Stimulated activated CD4-positive, alpha-beta T cell treated with anti-CD3 and anti-CD28 coated beads, TNF-alpha, amount 100 ng/mL, for 24 hours (primary cell): ENCODE measurements around the gene PRKG1.
"Not testable (repeated sequence)": the region's sequence is repeated elsewhere in the genome, so short reads cannot be mapped to it uniquely, and the experiment has no call there.

Experiments used
- DNase-seq, 3 experiments: peaks; one replicate each; pipeline ENCODE4 v3.0.0-alpha.2; 2020; ENCODE audit warnings: low read depth in 3 of 3

The PRKG1 gene

GRCh38 chr10:51321300-51321699, 247.0 kb downstream of the PRKG1 start:
- DNase-seq, result no peak

GRCh38 chr10:51321980-51322379, 247.7 kb downstream of the PRKG1 start:
- no peak for DNase-seq

GRCh38 chr10:51325649-51326048, 251.4 kb downstream of the PRKG1 start:
- DNase-seq, result no peak

GRCh38 chr10:51326174-51326573, 251.9 kb downstream of the PRKG1 start:
- DNase-seq, result no peak

- DNase-seq, result no peak
These were observed 253.1 kb downstream of the PRKG1 start for GRCh38 chr10:51327432-51327831.

GRCh38 chr10:51340366-51340765, 266.1 kb downstream of the PRKG1 start:
- no peak for DNase-seq

- no peak for DNase-seq
These were observed 266.7 kb downstream of the PRKG1 start for GRCh38 chr10:51340845-51341610.

GRCh38 chr10:51341745-51342144, 267.5 kb downstream of the PRKG1 start:
- not testable (repeated sequence) for DNase-seq

- DNase-seq, result no peak
These were observed 268.1 kb downstream of the PRKG1 start for GRCh38 chr10:51342381-51342780.

GRCh38 chr10:51343391-51343790, 269.1 kb downstream of the PRKG1 start:
- DNase-seq, result no peak

- no peak for DNase-seq
These were observed 270.1 kb downstream of the PRKG1 start for GRCh38 chr10:51344371-51344770.

- DNase-seq, result no peak
These were observed 274.3 kb downstream of the PRKG1 start for GRCh38 chr10:51348622-51349021.

GRCh38 chr10:51357170-51357569, 282.9 kb downstream of the PRKG1 start:
- DNase-seq, result no peak

- no peak for DNase-seq
These were observed 283.9 kb downstream of the PRKG1 start for GRCh38 chr10:51358227-51358626.

GRCh38 chr10:51363415-51363814, 289.1 kb downstream of the PRKG1 start:
- DNase-seq, result no peak

- DNase-seq, result no peak
These were observed 290.4 kb downstream of the PRKG1 start for GRCh38 chr10:51364674-51365073.

- no peak for DNase-seq
These were observed 291.8 kb downstream of the PRKG1 start for GRCh38 chr10:51366044-51366443.

GRCh38 chr10:51367127-51367526, 292.8 kb downstream of the PRKG1 start:
- no peak for DNase-seq

- no peak for DNase-seq
These were observed 293.4 kb downstream of the PRKG1 start for GRCh38 chr10:51367694-51368093.

- DNase-seq, result no peak
These were observed 294.7 kb downstream of the PRKG1 start for GRCh38 chr10:51368943-51369342.

- DNase-seq, result no peak
These were observed 295.6 kb downstream of the PRKG1 start for GRCh38 chr10:51369903-51370302.

- no peak for DNase-seq
These were observed 297.5 kb downstream of the PRKG1 start for GRCh38 chr10:51371743-51372142.

GRCh38 chr10:51375790-51376189, 301.5 kb downstream of the PRKG1 start:
- DNase-seq, result no peak
